Fibroblast of lung (primary cell): ENCODE data around the gene SYNDIG1L.

ENCODE experiments used
- CTCF ChIP-seq, 2 donors: IDR thresholded peaks in 1 of 2; conservative IDR thresholded peaks in 1 of 2; 1 replicate in 1 of 2; 2 replicates in 1 of 2; pipeline ENCODE4 v1.5.1; 2011 to 2012; ENCODE audit warnings: low read length in 2 of 2, control low read depth in 1 of 2, inconsistent platforms in 1 of 2, low read depth in 1 of 2, mild to moderate bottlenecking in 1 of 2
- EZH2 ChIP-seq: IDR thresholded peaks from 2 replicates; pipeline ENCODE4 v1.5.1; 2012; ENCODE audit warnings: low read length, control low read depth, mild to moderate bottlenecking; ENCODE audit errors: missing control alignments

GRCh38 chr14:74441113-74441512 is 15.1 kb upstream of the SYNDIG1L start:
- TF ChIP-seq EZH2: no peak
- no peak for TF ChIP-seq CTCF (conservative IDR thresholded peaks at IDR 0.05 in 1 of 2, IDR thresholded peaks at IDR 0.05 in 1 of 2; ENCODE audit: low read depth in 1 of 2, low read length in 2 of 2)
